ENCODE data around the gene PEAK3. TPM values are rescaled to one million over a fixed set of nuclear protein-coding genes. Genes with fewer than 3 reads are reported as not detected.

PEAK3 gene
- polyA plus RNA-seq, 3 donors: 2.4 to 6.3 (median 2.9) TPM

DNA sequence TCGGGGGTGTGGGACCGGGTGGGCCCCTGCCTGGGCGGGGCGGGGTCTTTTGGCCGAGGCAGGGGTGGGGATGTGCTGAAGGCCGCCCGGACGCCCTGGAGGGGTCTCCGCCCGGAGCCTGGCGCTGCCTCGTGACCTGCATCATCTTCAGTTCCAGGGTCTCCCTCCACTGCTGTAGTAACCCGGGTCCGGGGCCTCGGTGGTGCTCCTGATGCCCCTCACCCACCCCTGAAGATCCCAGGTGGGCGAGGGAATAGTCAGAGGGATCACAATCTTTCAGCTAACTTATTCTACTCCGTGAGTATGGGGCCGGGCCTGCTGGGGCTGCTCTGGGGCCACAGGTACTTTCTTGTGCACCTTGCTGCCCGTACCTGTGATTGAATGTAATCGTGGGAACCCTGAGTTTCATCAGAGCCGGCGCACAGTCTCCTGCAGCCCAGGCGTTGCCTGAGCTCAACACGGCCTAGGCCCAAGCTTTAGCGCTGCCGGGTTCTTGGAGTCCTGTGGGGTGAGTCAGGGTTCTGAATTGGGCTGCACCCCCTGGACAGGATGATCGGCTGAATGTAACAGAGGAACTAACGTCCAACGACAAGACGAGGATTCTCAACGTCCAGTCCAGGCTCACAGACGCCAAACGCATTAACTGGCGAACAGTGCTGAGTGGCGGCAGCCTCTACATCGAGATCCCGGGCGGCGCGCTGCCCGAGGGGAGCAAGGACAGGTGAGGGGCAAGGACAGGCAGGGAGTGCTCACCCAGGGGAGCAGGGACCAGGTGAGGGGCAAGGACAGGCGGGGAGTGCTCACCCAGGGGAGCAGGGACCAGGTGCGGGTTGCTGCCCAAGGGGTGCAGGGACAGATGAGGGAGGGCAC lies 10.5 kb downstream of the PEAK3 start:
- H3K9ac ChIP-seq (ENCODE audit: insufficient read depth, low read length, poor library complexity, severe bottlenecking): peak overlapping the region; percentile 100
- peaks cover 87% of the 10 kb centered on the region for H3K79me2 ChIP-seq (ENCODE audit: insufficient read depth, low read length)
- H3K27ac ChIP-seq (ENCODE audit: low read depth in 1 of 2, low read length in 2 of 2): peak overlapping the region; percentile 96
- peaks cover 0 to 5% (median 2%) of the 10 kb centered on the region in 3 donors for H3K27me3 Mint-ChIP-seq (ENCODE audit: low read depth in 3 of 3)
- peak overlapping the region; percentile 87 to 97 (median 93) for H3K27ac Mint-ChIP-seq
- DNase-seq: peak; percentile 55 to 78 (median 66)
- H3K36me3 Mint-ChIP-seq: peaks cover 16 to 37% of the 10 kb centered on the region in 2 donors
- no peaks in the 10 kb centered on the region for H3K9me3 ChIP-seq (replicated peaks in 1 of 2; ENCODE audit: control insufficient read depth in 1 of 2, insufficient read depth in 1 of 2, low read length in 2 of 2)
- intact Hi-C loops (cut with micrococcal nuclease): loop anchor here (1.0 to 10.0 kb wide), 6 partner anchors 9 to 343 kb away; partner anchors contain the start of genes DOT1L (in 1 of the 2), LSM7 (in 1 of the 2), PLEKHJ1 (in 1 of the 2) and SF3A2 (in 1 of the 2)
- TF ChIP-seq CTCF (IDR thresholded peaks at IDR 0.05): no peak
- no peaks in the 10 kb centered on the region for H3K27me3 ChIP-seq (ENCODE audit: control insufficient read depth in 2 of 2, insufficient read depth in 2 of 2, low read length in 2 of 2)
- H3K9me3 Mint-ChIP-seq: peaks cover 0 to 7% (median 0%) of the 10 kb centered on the region in 7 donors
- H3K4me3 Mint-ChIP-seq: peak overlapping the region; percentile 95 to 98
- H4K20me1 ChIP-seq (ENCODE audit: insufficient read depth, low read length): peaks cover 68% of the 10 kb centered on the region
- peak overlapping the region; percentile 82 for H3K4me2 ChIP-seq (replicated peaks; ENCODE audit: extremely low read depth, low read length, poor library complexity, severe bottlenecking)
- peaks cover 24 to 30% of the 10 kb centered on the region in 2 donors for H3K36me3 ChIP-seq (replicated peaks in 1 of 2; ENCODE audit: control insufficient read depth in 1 of 2, insufficient read depth in 2 of 2, low read length in 2 of 2)
- peaks cover 57% of the 10 kb centered on the region for H3K4me1 Mint-ChIP-seq
- WGBS (ENCODE audit: insufficient coverage): 25% methylated on average over 40 of the region's 43 CpGs
- no peak overlapping the region for H2AFZ ChIP-seq (ENCODE audit: insufficient read depth, low read depth, low read length, poor library complexity, severe bottlenecking)
- H3K4me1 ChIP-seq (ENCODE audit: control insufficient read depth in 1 of 2, insufficient read depth in 2 of 2, low read length in 2 of 2): peaks cover 64 to 77% of the 10 kb centered on the region in 2 donors
- H3K4me3 ChIP-seq (replicated peaks in 1 of 3; ENCODE audit: low read depth in 2 of 3, low read length in 3 of 3): peak overlapping the region; percentile 72 to 100 (median 100)

DNA sequence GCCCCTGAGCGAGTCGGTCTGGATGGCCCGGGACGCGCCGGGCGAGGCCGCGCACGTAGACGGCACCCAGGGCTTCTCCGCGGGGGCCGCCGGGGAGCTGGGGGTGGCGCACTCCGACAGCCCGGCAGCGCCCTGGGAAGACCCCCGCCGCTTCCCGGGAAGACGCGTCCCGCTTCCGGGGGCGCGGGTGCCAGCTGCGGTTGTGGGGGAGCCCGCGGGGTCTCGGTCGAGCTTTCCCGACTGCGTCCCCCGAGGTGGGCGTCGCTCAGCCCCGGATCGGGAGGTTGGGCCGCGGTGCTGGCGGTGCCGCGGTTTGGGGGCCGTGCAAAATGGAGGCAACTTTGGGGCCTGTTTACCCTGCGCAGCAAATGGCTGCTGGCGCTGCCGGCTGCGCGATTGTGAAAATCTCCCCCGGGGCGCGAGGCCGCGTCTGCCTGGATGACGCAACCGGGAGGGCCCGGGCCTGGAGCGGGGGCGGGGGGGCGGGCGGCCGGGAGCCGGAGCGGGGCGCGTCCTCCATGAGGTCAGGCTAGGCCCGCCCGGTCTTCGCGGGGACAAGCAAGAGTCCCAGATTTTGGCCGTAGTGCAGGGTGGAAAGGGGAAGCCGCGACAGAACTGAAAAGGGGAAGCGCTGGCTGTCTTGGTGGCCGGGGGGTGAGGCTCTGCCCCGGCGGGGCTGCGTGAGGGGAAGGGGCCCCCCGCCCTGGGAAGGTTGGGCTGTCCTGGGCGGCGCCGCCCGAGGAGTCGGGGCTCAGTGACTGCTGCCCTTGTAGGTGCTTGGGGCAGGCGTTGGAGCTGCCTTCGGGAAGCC lies 11.3 kb downstream of the PEAK3 start:
- Histone ChIP-seq H3K4me2 (replicated peaks; ENCODE audit: extremely low read depth, low read length, poor library complexity, severe bottlenecking) (peak overlapping the region; percentile 94), H3K27me3 (ENCODE audit: control insufficient read depth in 2 of 2, insufficient read depth in 2 of 2, low read length in 2 of 2) (no peaks in the 10 kb centered on the region), H4K20me1 (ENCODE audit: insufficient read depth, low read length) (peaks cover 61% of the 10 kb centered on the region), H2AFZ (ENCODE audit: insufficient read depth, low read depth, low read length, poor library complexity, severe bottlenecking) (no peak overlapping the region), H3K27ac (ENCODE audit: low read depth in 1 of 2, low read length in 2 of 2) (peak overlapping the region; percentile 96), H3K4me3 (replicated peaks in 1 of 3; ENCODE audit: low read depth in 2 of 3, low read length in 3 of 3) (peak overlapping the region; percentile 72 to 100 (median 100)), H3K4me1 (ENCODE audit: control insufficient read depth in 1 of 2, insufficient read depth in 2 of 2, low read length in 2 of 2) (peaks cover 73 to 79% of the 10 kb centered on the region in 2 donors), H3K79me2 (ENCODE audit: insufficient read depth, low read length) (peaks cover 91% of the 10 kb centered on the region), H3K9me3 (replicated peaks in 1 of 2; ENCODE audit: control insufficient read depth in 1 of 2, insufficient read depth in 1 of 2, low read length in 2 of 2) (no peaks in the 10 kb centered on the region), H3K9ac (ENCODE audit: insufficient read depth, low read length, poor library complexity, severe bottlenecking) (peak overlapping the region; percentile 100), H3K36me3 (replicated peaks in 1 of 2; ENCODE audit: control insufficient read depth in 1 of 2, insufficient read depth in 2 of 2, low read length in 2 of 2) (peaks cover 22 to 24% of the 10 kb centered on the region in 2 donors)
- Mint-ChIP-seq H3K9me3 (peaks cover 0 to 7% (median 0%) of the 10 kb centered on the region in 7 donors), H3K36me3 (peaks cover 15 to 36% of the 10 kb centered on the region in 2 donors), H3K27ac (peak overlapping the region; percentile 87 to 99 (median 97)), H3K4me3 (peak overlapping the region; percentile 95 to 98), H3K27me3 (ENCODE audit: low read depth in 3 of 3) (peaks cover 0 to 5% (median 2%) of the 10 kb centered on the region in 3 donors), H3K4me1 (peaks cover 63% of the 10 kb centered on the region)
- peak; percentile 95 to 98 (median 97) for DNase-seq
- under 1% methylated on average over 86 of the region's 88 CpGs for WGBS (ENCODE audit: insufficient coverage)
- no peak for TF ChIP-seq CTCF (IDR thresholded peaks at IDR 0.05)
- intact Hi-C loops (cut with micrococcal nuclease): loop anchor here (1.0 to 10.0 kb wide), 5 partner anchors 10 to 344 kb away; partner anchors contain the start of genes DOT1L (in 1 of the 2), LSM7 (in 1 of the 2) and SPPL2B (in 1 of the 2)
